Measurements from ENCODE around the gene ATAD3A. TPM values are rescaled to one million over a fixed set of nuclear protein-coding genes. Genes with fewer than 3 reads are reported as not detected.

ATAD3A gene
- total and polyA plus RNA-seq, 9 of the 15 experiments (the other 6 are each of a cell fraction or from before 2014, with no cell fraction given) = 0.10 to 173 (median 36.7) TPM

DNA sequence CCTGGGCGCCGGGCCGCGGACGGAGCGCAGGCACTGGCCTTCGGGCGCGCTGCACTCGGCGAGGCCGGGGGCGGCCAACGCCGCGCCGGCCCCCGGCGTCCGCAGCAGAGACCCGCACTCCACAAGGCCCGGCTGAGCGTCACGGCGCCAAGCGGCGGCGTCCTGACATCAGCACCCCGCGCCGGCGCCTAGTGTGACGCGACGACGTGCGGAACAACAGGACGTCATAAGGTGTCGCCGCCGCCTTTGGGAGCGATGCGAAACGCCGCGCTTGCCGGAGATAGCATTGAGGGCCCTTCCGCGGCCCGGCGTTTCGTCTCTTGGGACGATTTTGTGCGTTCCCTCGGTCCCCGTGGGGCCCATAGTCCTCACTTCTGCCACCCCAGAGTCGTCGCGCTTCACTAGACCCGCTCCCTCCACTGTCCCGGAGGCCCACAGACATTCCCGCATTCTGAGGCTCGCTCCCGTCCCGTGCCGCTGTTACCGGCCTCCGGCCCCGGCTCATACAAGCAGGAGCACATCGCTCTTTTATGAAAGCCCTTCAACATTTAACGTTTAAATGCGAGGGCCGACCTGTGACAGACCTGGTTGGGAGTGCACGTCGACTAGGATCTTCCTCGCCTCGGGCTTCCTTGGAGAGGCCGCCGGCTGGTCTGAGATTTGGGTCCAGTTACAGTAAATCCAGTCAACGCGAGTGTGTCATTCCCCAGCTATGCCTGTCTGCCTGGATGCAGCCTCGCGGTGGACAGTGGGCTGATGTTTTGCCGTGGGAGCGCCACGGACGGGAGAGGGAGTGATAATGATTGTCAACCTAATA is 63.0 kb downstream of the ATAD3A start, which contains the start of gene SSU72 (continued):
- TF ChIP-seq NFIX (CRISPR knock-in tag; IDR thresholded peaks at IDR 0.05; ENCODE audit: low read depth) (no peak), ARNT (IDR thresholded peaks at IDR 0.05) (no peak), YY1 (IDR thresholded peaks at IDR 0.05; ENCODE audit: borderline replicate concordance in 1 of 3, control insufficient read depth in 1 of 3, extremely low read depth in 1 of 3, insufficient read depth in 3 of 3, insufficient read length in 1 of 3, insufficient replicate concordance in 2 of 3, low read depth in 1 of 3, low read length in 2 of 3) (no peak), CREB1 (IDR thresholded peaks at IDR 0.05) (peak; percentile 100), CREB1 (CRISPR knock-in tag; IDR thresholded peaks at IDR 0.05) (peak; percentile 100), NKRF (IDR thresholded peaks at IDR 0.05; ENCODE audit: borderline replicate concordance) (peak; percentile 87), MYBL2 (IDR thresholded peaks at IDR 0.05; ENCODE audit: low read depth) (no peak), MYBL2 (CRISPR knock-in tag; IDR thresholded peaks at IDR 0.05; ENCODE audit: borderline replicate concordance) (no peak), WHSC1 (IDR thresholded peaks at IDR 0.05; ENCODE audit: low read length) (no peak), SAFB2 (IDR thresholded peaks at IDR 0.05; ENCODE audit: borderline replicate concordance, low read depth, low read length, severe bottlenecking) (no peak), ZKSCAN1 (IDR thresholded peaks at IDR 0.05; ENCODE audit: low read depth, low read length) (peak; percentile 93), ZNF395 (CRISPR knock-in tag; IDR thresholded peaks at IDR 0.05) (peak; percentile 70; the same call in 1 of the 2 replicates), ZNF436 (CRISPR knock-in tag; IDR thresholded peaks at IDR 0.05) (no peak), ZNF644 (tag; IDR thresholded peaks at IDR 0.05; ENCODE audit: low read depth) (peak; percentile 76; the same call in 1 of the 2 replicates), ATF3 (IDR thresholded peaks at IDR 0.05) (no peak), ATF3 (CRISPR knock-in tag; conservative IDR thresholded peaks at IDR 0.05) (peak; percentile 58; the same call in 1 of the 2 replicates), TOE1 (IDR thresholded peaks at IDR 0.05; ENCODE audit: borderline replicate concordance) (peak; percentile 48; the same call in 1 of the 2 replicates), TOE1 (CRISPR knock-in tag; IDR thresholded peaks at IDR 0.05; ENCODE audit: borderline replicate concordance, low read depth) (no peak), TBP (optimal IDR thresholded peaks at IDR 0.05; ENCODE audit: low read depth, low read length) (peak; percentile 90), GTF2E2 (tag; IDR thresholded peaks at IDR 0.05) (peak; percentile 95)
- TF ChIP-seq, protein P1, sequence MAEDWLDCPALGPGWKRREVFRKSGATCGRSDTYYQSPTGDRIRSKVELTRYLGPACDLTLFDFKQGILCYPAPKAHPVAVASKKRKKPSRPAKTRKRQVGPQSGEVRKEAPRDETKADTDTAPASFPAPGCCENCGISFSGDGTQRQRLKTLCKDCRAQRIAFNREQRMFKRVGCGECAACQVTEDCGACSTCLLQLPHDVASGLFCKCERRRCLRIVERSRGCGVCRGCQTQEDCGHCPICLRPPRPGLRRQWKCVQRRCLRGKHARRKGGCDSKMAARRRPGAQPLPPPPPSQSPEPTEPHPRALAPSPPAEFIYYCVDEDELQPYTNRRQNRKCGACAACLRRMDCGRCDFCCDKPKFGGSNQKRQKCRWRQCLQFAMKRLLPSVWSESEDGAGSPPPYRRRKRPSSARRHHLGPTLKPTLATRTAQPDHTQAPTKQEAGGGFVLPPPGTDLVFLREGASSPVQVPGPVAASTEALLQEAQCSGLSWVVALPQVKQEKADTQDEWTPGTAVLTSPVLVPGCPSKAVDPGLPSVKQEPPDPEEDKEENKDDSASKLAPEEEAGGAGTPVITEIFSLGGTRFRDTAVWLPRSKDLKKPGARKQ (CRISPR knock-in tag; IDR thresholded peaks at IDR 0.05) = no peak

Data from K562 (cell line).